AG04450 (cell line): ENCODE measurements around the gene SPTSSB. TPM values are rescaled to one million over a fixed set of nuclear protein-coding genes. Genes with fewer than 3 reads are reported as not detected.
A peak's percentile ranks its signal among the peaks of the same experiment; 100 is the strongest.

Experiments
- CTCF ChIA-PET: fragments of 300-600, 350-600 bp; formaldehyde crosslinking; extraction: SDS; loops from one replicate; lab custom pipeline; 2022; ENCODE audit warnings: antibody characterized with exemption, inconsistent platforms; lab: Charles Lee
- POLR2A ChIA-PET: fragments of 350-600 bp; formaldehyde crosslinking; extraction: SDS; loops from one replicate; lab custom pipeline; 2021; ENCODE audit warnings: antibody characterized with exemption, inconsistent platforms; lab: Yijun Ruan, JAX
- DNase-seq: peaks from one replicate; pipeline ENCODE4 v3.0.0-alpha.2; 2011; ENCODE audit warnings: low read depth, low spot score
- H3K27ac ChIP-seq: one replicate; pipeline ENCODE4 v1.5.1; 2012; ENCODE audit warnings: low read depth, low read length, control low read depth
- H3K27me3 ChIP-seq: one replicate; pipeline ENCODE4 v1.6.0; 2012; ENCODE audit warnings: low read length; ENCODE audit not compliant: control insufficient read depth, insufficient read depth
- H3K4me3 ChIP-seq: 2 replicates; pipeline ENCODE4 v1.5.1; 2011; ENCODE audit warnings: mild to moderate bottlenecking, low read depth, low read length, control low read depth
- H3K9me3 ChIP-seq: 2 replicates; pipeline ENCODE4 v1.5.1; 2012; ENCODE audit warnings: low read length; ENCODE audit not compliant: control insufficient read depth, insufficient read depth
- CTCF ChIP-seq: IDR thresholded peaks from 2 replicates; pipeline ENCODE4 v1.5.1; 2011; ENCODE audit warnings: low read depth, low read length, control low read depth, inconsistent platforms
- polyA plus RNA-seq: library from polyadenylated mRNA; depleted of rRNA; stranded (reverse); fragments of >200 nt; gene quantifications from 2 replicates; pipeline ENCODE4 v1.2.3, GENCODE V29; 2011; rRNA removed

Gene SPTSSB
- polyA plus RNA-seq, 1 experiment: not detected

- Histone ChIP-seq H3K27ac (no peak overlapping the region), H3K27me3 (peaks cover 3% of the 10 kb centered on the region), H3K4me3 (no peak overlapping the region), H3K9me3 (no peaks in the 10 kb centered on the region; the same call in 1 of the 2 replicates)
- ChIA-PET CTCF (interaction anchor here (0.6 to 2.6 kb wide), 17 partner anchors 11 to 683 kb away, joined by 3 to 12 read pairs (median 4); no protein-coding TSS in a partner anchor), POLR2A (no interaction called here)
- peak; percentile 1 for DNase-seq
- peak; percentile 82 for TF ChIP-seq CTCF
Measured at GRCh38 chr3:161305095-161305991, 66.0 kb downstream of the SPTSSB start.

- Histone ChIP-seq H3K27ac (no peak overlapping the region), H3K9me3 (no peaks in the 10 kb centered on the region), H3K4me3 (no peak overlapping the region), H3K27me3 (no peaks in the 10 kb centered on the region)
- no peak for DNase-seq
- POLR2A ChIA-PET: no interaction called here
- TF ChIP-seq CTCF: no peak
- CTCF ChIA-PET: interaction anchor here (1.6 kb wide), 1 partner anchor 22 kb away, joined by 5 read pairs; no protein-coding TSS in a partner anchor
Measured at GRCh38 chr3:161296814-161297213, 74.5 kb downstream of the SPTSSB start.

GRCh38 chr3:161295325-161295724, 76.0 kb downstream of the SPTSSB start:
- no peak for DNase-seq
- Histone ChIP-seq H3K4me3 (no peak overlapping the region), H3K9me3 (no peaks in the 10 kb centered on the region), H3K27ac (no peak overlapping the region), H3K27me3 (no peaks in the 10 kb centered on the region)
- ChIA-PET CTCF (interaction anchor here (0.6 to 2.1 kb wide), 3 partner anchors 9 to 535 kb away, joined by 5 to 9 read pairs (median 5); no protein-coding TSS in a partner anchor), POLR2A (no interaction called here)
- no peak for TF ChIP-seq CTCF

Other genes with a start within 250 kb of the SPTSSB start
- 61.0 and 70.5 TPM in 2 replicates for gene NMD3, start 150.2 kb downstream of the SPTSSB start, polyA plus RNA-seq
- not detected in 2 replicates for gene OTOL1, start 125.3 kb upstream of the SPTSSB start, polyA plus RNA-seq